Activated CD4-positive, CD25-positive, alpha-beta regulatory T cell treated with anti-CD3 and anti-CD28 coated beads, Interleukin-2, amount 50 U/mL, for 72 hours (primary cell): ENCODE data around the gene SPTLC3.

Source experiments
- DNase-seq: peaks from one replicate; pipeline ENCODE4 v3.0.0; 2021

SPTLC3 gene

GRCh38 chr20:13101706-13102105, 92.9 kb downstream of the SPTLC3 start:
- no peak for DNase-seq

GRCh38 chr20:13102237-13102636, 93.5 kb downstream of the SPTLC3 start:
- DNase-seq, result no peak

- DNase-seq, result no peak
These were observed 93.9 kb downstream of the SPTLC3 start for GRCh38 chr20:13102694-13103093.

- DNase-seq, result no peak
These were observed 96.3 kb downstream of the SPTLC3 start for GRCh38 chr20:13105039-13105438.

GRCh38 chr20:13105864-13106457, 97.2 kb downstream of the SPTLC3 start:
- DNase-seq, result no peak

- no peak for DNase-seq
These were observed 100.9 kb downstream of the SPTLC3 start for GRCh38 chr20:13109658-13110057.

- no peak for DNase-seq
These were observed 102.0 kb downstream of the SPTLC3 start for GRCh38 chr20:13110796-13111195.

GRCh38 chr20:13111249-13111911, 102.6 kb downstream of the SPTLC3 start:
- DNase-seq, result no peak

GRCh38 chr20:13113731-13114130, 105.0 kb downstream of the SPTLC3 start:
- DNase-seq, result no peak

- DNase-seq, result no peak
These were observed 108.4 kb downstream of the SPTLC3 start for GRCh38 chr20:13117200-13117599.

GRCh38 chr20:13118676-13119075, 109.9 kb downstream of the SPTLC3 start:
- no peak for DNase-seq

GRCh38 chr20:13119583-13119982, 110.8 kb downstream of the SPTLC3 start:
- DNase-seq, result no peak

GRCh38 chr20:13120471-13120870, 111.7 kb downstream of the SPTLC3 start:
- no peak for DNase-seq

- DNase-seq, result no peak
These were observed 113.2 kb downstream of the SPTLC3 start for GRCh38 chr20:13121840-13122515.

GRCh38 chr20:13125486-13125885, 116.7 kb downstream of the SPTLC3 start:
- DNase-seq, result no peak

- DNase-seq, result no peak
These were observed 119.4 kb downstream of the SPTLC3 start for GRCh38 chr20:13128173-13128572.

GRCh38 chr20:13130061-13130706, 121.4 kb downstream of the SPTLC3 start:
- no peak for DNase-seq

- DNase-seq, result no peak
These were observed 121.9 kb downstream of the SPTLC3 start for GRCh38 chr20:13130707-13131103.

- DNase-seq, result no peak
These were observed 122.9 kb downstream of the SPTLC3 start for GRCh38 chr20:13131688-13132087.

- DNase-seq, result no peak
These were observed 130.8 kb downstream of the SPTLC3 start for GRCh38 chr20:13139459-13140150.

- no peak for DNase-seq
These were observed 131.4 kb downstream of the SPTLC3 start for GRCh38 chr20:13140201-13140600.

- DNase-seq, result no peak
These were observed 132.0 kb downstream of the SPTLC3 start for GRCh38 chr20:13140775-13141174.

- DNase-seq, result no peak
These were observed 132.8 kb downstream of the SPTLC3 start for GRCh38 chr20:13141546-13141945.
